ENCODE results near the gene TNS2.

- TF ChIP-seq POLR2AphosphoS5 (IDR thresholded peaks at IDR 0.05) (peak in 1 of 2 donors; percentile 8), POLR2A (IDR thresholded peaks at IDR 0.05) (no peak), CTCF (IDR thresholded peaks at IDR 0.05) (no peak)
Measured at GRCh38 chr12:53097207-53097563, 47.3 kb downstream of the TNS2 start.

All from upper lobe of left lung (tissue), 4 donors.